ENCODE measurements around the gene ST3GAL2.
"Not testable (repeated sequence)": the region's sequence is repeated elsewhere in the genome, so short reads cannot be mapped to it uniquely, and the experiment has no call there.

ST3GAL2 gene

GRCh38 chr16:70398177-70398743 lies 40.6 kb downstream of the ST3GAL2 start:
- no peaks in the 10 kb centered on the region for H3K9me3 Mint-ChIP-seq
- no peak for DNase-seq
- no peak overlapping the region for H3K4me3 Mint-ChIP-seq
- peaks cover 14% of the 10 kb centered on the region for H3K4me1 Mint-ChIP-seq (ENCODE audit: low read depth)
- peaks cover 20% of the 10 kb centered on the region for H3K36me3 Mint-ChIP-seq (ENCODE audit: low read depth)
- no peak overlapping the region for H3K27ac Mint-ChIP-seq
- H3K27me3 Mint-ChIP-seq = no peaks in the 10 kb centered on the region

GRCh38 chr16:70396246-70396904 lies 42.5 kb downstream of the ST3GAL2 start:
- Mint-ChIP-seq H3K9me3 (no peaks in the 10 kb centered on the region), H3K27me3 (no peaks in the 10 kb centered on the region), H3K27ac (no peak overlapping the region), H3K4me3 (no peak overlapping the region), H3K4me1 (ENCODE audit: low read depth) (peaks cover 7% of the 10 kb centered on the region), H3K36me3 (ENCODE audit: low read depth) (peaks cover 22% of the 10 kb centered on the region)
- no peak for DNase-seq

GRCh38 chr16:70395345-70395901 lies 43.5 kb downstream of the ST3GAL2 start:
- Mint-ChIP-seq H3K27me3 (no peaks in the 10 kb centered on the region), H3K36me3 (ENCODE audit: low read depth) (peaks cover 20% of the 10 kb centered on the region), H3K27ac (no peak overlapping the region), H3K9me3 (no peaks in the 10 kb centered on the region), H3K4me1 (ENCODE audit: low read depth) (peaks cover 4% of the 10 kb centered on the region), H3K4me3 (no peak overlapping the region)
- DNase-seq = peak; percentile 78

- Mint-ChIP-seq H3K4me3 (no peak overlapping the region), H3K36me3 (ENCODE audit: low read depth) (peaks cover 20% of the 10 kb centered on the region), H3K27me3 (no peaks in the 10 kb centered on the region), H3K9me3 (no peaks in the 10 kb centered on the region), H3K4me1 (ENCODE audit: low read depth) (peaks cover 4% of the 10 kb centered on the region), H3K27ac (no peak overlapping the region)
- no peak for DNase-seq
Observed at GRCh38 chr16:70394853-70395252, 44.0 kb downstream of the ST3GAL2 start.

- Mint-ChIP-seq H3K9me3 (no peaks in the 10 kb centered on the region), H3K27me3 (no peaks in the 10 kb centered on the region), H3K27ac (no peak overlapping the region), H3K4me1 (ENCODE audit: low read depth) (peaks cover 4% of the 10 kb centered on the region), H3K4me3 (no peak overlapping the region), H3K36me3 (ENCODE audit: low read depth) (peaks cover 15% of the 10 kb centered on the region)
- no peak for DNase-seq
Observed at GRCh38 chr16:70393662-70394061, 45.2 kb downstream of the ST3GAL2 start.

- peaks cover 4% of the 10 kb centered on the region for H3K4me1 Mint-ChIP-seq (ENCODE audit: low read depth)
- no peaks in the 10 kb centered on the region for H3K27me3 Mint-ChIP-seq
- no peak overlapping the region for H3K4me3 Mint-ChIP-seq
- no peak for DNase-seq
- H3K9me3 Mint-ChIP-seq = no peaks in the 10 kb centered on the region
- peaks cover 22% of the 10 kb centered on the region for H3K36me3 Mint-ChIP-seq (ENCODE audit: low read depth)
- H3K27ac Mint-ChIP-seq = peak overlapping the region; percentile 55
Observed at GRCh38 chr16:70392606-70393005, 46.3 kb downstream of the ST3GAL2 start.

- no peaks in the 10 kb centered on the region for H3K27me3 Mint-ChIP-seq
- H3K4me3 Mint-ChIP-seq = no peak overlapping the region
- no peak overlapping the region for H3K27ac Mint-ChIP-seq
Observed at GRCh38 chr16:70391881-70392481, 46.9 kb downstream of the ST3GAL2 start.

GRCh38 chr16:70391446-70391845 lies 47.5 kb downstream of the ST3GAL2 start:
- Mint-ChIP-seq H3K4me1 (ENCODE audit: low read depth) (peaks cover 4% of the 10 kb centered on the region), H3K9me3 (no peaks in the 10 kb centered on the region), H3K4me3 (no peak overlapping the region), H3K36me3 (ENCODE audit: low read depth) (peaks cover 22% of the 10 kb centered on the region), H3K27ac (peak overlapping the region; percentile 44), H3K27me3 (no peaks in the 10 kb centered on the region)
- DNase-seq = no peak

More at GRCh38 chr16:70391881-70392481, 46.9 kb downstream of the ST3GAL2 start:
- Mint-ChIP-seq H3K9me3 (no peaks in the 10 kb centered on the region), H3K4me1 (ENCODE audit: low read depth) (peaks cover 4% of the 10 kb centered on the region), H3K36me3 (ENCODE audit: low read depth) (peaks cover 24% of the 10 kb centered on the region)
- no peak for DNase-seq

GRCh38 chr16:70390774-70391173 lies 48.1 kb downstream of the ST3GAL2 start:
- no peaks in the 10 kb centered on the region for H3K27me3 Mint-ChIP-seq
- H3K4me3 Mint-ChIP-seq = no peak overlapping the region
- peaks cover 4% of the 10 kb centered on the region for H3K4me1 Mint-ChIP-seq (ENCODE audit: low read depth)
- no peaks in the 10 kb centered on the region for H3K9me3 Mint-ChIP-seq
- H3K36me3 Mint-ChIP-seq (ENCODE audit: low read depth) = peaks cover 22% of the 10 kb centered on the region
- no peak for DNase-seq
- no peak overlapping the region for H3K27ac Mint-ChIP-seq

- no peaks in the 10 kb centered on the region for H3K27me3 Mint-ChIP-seq
- no peak overlapping the region for H3K4me3 Mint-ChIP-seq
- no peak for DNase-seq
- peaks cover 21% of the 10 kb centered on the region for H3K36me3 Mint-ChIP-seq (ENCODE audit: low read depth)
- no peaks in the 10 kb centered on the region for H3K9me3 Mint-ChIP-seq
- no peaks in the 10 kb centered on the region for H3K4me1 Mint-ChIP-seq (ENCODE audit: low read depth)
- no peak overlapping the region for H3K27ac Mint-ChIP-seq
Observed at GRCh38 chr16:70388006-70388680, 50.8 kb downstream of the ST3GAL2 start.

- not testable (repeated sequence) for H3K27ac Mint-ChIP-seq; H3K4me3 Mint-ChIP-seq; H3K9me3 Mint-ChIP-seq; DNase-seq; H3K4me1 Mint-ChIP-seq (ENCODE audit: low read depth); H3K27me3 Mint-ChIP-seq
- H3K36me3 Mint-ChIP-seq (ENCODE audit: low read depth) = peaks cover 30% of the 10 kb centered on the region
Observed at GRCh38 chr16:70386289-70386986, 52.5 kb downstream of the ST3GAL2 start.

- no peak overlapping the region for H3K4me3 Mint-ChIP-seq
Observed at GRCh38 chr16:70383421-70383960, 55.4 kb downstream of the ST3GAL2 start.

GRCh38 chr16:70381604-70382342 lies 57.1 kb downstream of the ST3GAL2 start:
- Mint-ChIP-seq H3K9me3 (no peaks in the 10 kb centered on the region), H3K4me1 (ENCODE audit: low read depth) (peaks cover 20% of the 10 kb centered on the region), H3K27ac (peak overlapping the region; percentile 98), H3K27me3 (no peaks in the 10 kb centered on the region), H3K4me3 (peak overlapping the region; percentile 93), H3K36me3 (ENCODE audit: low read depth) (peaks cover 50% of the 10 kb centered on the region)
- no peak for DNase-seq

More at GRCh38 chr16:70383421-70383960, 55.4 kb downstream of the ST3GAL2 start:
- H3K4me1 Mint-ChIP-seq (ENCODE audit: low read depth) = peaks cover 16% of the 10 kb centered on the region
- peak overlapping the region; percentile 27 for H3K27ac Mint-ChIP-seq
- H3K27me3 Mint-ChIP-seq = no peaks in the 10 kb centered on the region
- H3K36me3 Mint-ChIP-seq (ENCODE audit: low read depth) = peaks cover 46% of the 10 kb centered on the region
- H3K9me3 Mint-ChIP-seq = no peaks in the 10 kb centered on the region
- no peak for DNase-seq

Measured in activated T-cell treated with anti-CD3 and anti-CD28 coated beads, Interleukin-2, amount 50 U/mL, for 24 hours (primary cell).